SU-DHL-6 (cell line): ENCODE data around the gene GRID1.

Source experiments
- EZH2phosphoT487 ChIP-seq: fragments of 200-600 bp; sonication (generic), shearing (Covaris generic); conservative IDR thresholded peaks from 2 replicates; pipeline ENCODE4 v1.6.1; 2018; ENCODE audit warnings: mild to moderate bottlenecking, antibody characterized with exemption, low read length, moderate library complexity, mixed read lengths
- TF ChIP-seq, protein P1 (sequence below): fragments of 200-600 bp; sonication (generic); IDR thresholded peaks from one replicate; pipeline ENCODE4 v1.5.1; 2017; ENCODE audit warnings: antibody characterized with exemption, mild to moderate bottlenecking, low read length, moderate library complexity; ENCODE audit not compliant: insufficient read depth, poor library complexity, severe bottlenecking

DNA sequence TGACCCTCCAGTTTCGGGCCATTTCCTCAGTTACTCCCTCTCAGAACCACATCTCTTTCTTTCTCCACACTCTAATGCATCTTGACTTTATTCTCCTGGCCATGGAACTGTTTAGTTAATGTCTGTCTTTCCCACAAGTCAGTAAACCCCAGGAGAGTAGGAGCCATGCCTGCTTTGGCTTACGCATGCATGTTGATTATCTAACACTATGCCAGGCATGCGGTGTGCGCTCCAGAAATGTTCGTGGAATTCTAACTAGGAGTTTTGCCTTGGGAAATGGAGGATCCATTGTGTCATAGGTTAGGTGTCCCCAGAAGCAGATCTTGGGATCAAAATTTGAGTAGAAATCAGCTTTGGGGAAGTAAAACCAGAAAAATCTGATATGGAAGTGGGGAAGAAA is 308.9 kb downstream of the GRID1 start:
- TF ChIP-seq, protein P1, sequence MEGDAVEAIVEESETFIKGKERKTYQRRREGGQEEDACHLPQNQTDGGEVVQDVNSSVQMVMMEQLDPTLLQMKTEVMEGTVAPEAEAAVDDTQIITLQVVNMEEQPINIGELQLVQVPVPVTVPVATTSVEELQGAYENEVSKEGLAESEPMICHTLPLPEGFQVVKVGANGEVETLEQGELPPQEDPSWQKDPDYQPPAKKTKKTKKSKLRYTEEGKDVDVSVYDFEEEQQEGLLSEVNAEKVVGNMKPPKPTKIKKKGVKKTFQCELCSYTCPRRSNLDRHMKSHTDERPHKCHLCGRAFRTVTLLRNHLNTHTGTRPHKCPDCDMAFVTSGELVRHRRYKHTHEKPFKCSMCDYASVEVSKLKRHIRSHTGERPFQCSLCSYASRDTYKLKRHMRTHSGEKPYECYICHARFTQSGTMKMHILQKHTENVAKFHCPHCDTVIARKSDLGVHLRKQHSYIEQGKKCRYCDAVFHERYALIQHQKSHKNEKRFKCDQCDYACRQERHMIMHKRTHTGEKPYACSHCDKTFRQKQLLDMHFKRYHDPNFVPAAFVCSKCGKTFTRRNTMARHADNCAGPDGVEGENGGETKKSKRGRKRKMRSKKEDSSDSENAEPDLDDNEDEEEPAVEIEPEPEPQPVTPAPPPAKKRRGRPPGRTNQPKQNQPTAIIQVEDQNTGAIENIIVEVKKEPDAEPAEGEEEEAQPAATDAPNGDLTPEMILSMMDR = no peak
- no peak for TF ChIP-seq EZH2phosphoT487
